HG03521 (cell line): Measurements from ENCODE around the gene RYR2.

Experiments
- ATAC-seq: cut with Tn5 transposase; IDR thresholded peaks from one replicate; pipeline ENCODE4 v1.9.1; 2021; ENCODE audit warnings: mild to moderate bottlenecking, moderate library complexity; ENCODE audit not compliant: unreplicated experiment

The RYR2 gene

GRCh38 chr1:237041795-237042525 is at the start of gene RYR2:
RYR2 (plus strand) TSS chr1:237042184; CDS start chr1:237042522, 338 bp downstream.
- no peak for ATAC-seq

- ATAC-seq, result no peak
Measured at GRCh38 chr1:236992449-236992848, 49.5 kb upstream of the RYR2 start.

GRCh38 chr1:236994450-236994849 is 47.5 kb upstream of the RYR2 start:
- no peak for ATAC-seq

- no peak for ATAC-seq
Measured at GRCh38 chr1:236997361-236997760, 44.6 kb upstream of the RYR2 start.

GRCh38 chr1:236997882-236998281 is 44.1 kb upstream of the RYR2 start:
- no peak for ATAC-seq

- no peak for ATAC-seq
Measured at GRCh38 chr1:236998546-236998945, 43.4 kb upstream of the RYR2 start.

- no peak for ATAC-seq
Measured at GRCh38 chr1:237000191-237000590, 41.8 kb upstream of the RYR2 start.

GRCh38 chr1:237003516-237003915 is 38.5 kb upstream of the RYR2 start:
- ATAC-seq, result no peak

GRCh38 chr1:237004116-237004515 is 37.9 kb upstream of the RYR2 start, which contains the start of gene MT1HL1:
MT1HL1 (minus strand) TSS chr1:237004441; CDS start chr1:237004372, 69 bp downstream.
- ATAC-seq, result no peak

- ATAC-seq, result no peak
Measured at GRCh38 chr1:237005674-237006073, 36.3 kb upstream of the RYR2 start.

- no peak for ATAC-seq
Measured at GRCh38 chr1:237007147-237007881, 34.7 kb upstream of the RYR2 start.

GRCh38 chr1:237009611-237010010 is 32.4 kb upstream of the RYR2 start:
- ATAC-seq, result no peak

- no peak for ATAC-seq
Measured at GRCh38 chr1:237011432-237011831, 30.6 kb upstream of the RYR2 start.

- no peak for ATAC-seq
Measured at GRCh38 chr1:237012361-237012760, 29.6 kb upstream of the RYR2 start.

GRCh38 chr1:237012788-237013383 is 29.1 kb upstream of the RYR2 start:
- ATAC-seq, result no peak

GRCh38 chr1:237013608-237014007 is 28.4 kb upstream of the RYR2 start:
- ATAC-seq, result no peak

GRCh38 chr1:237016626-237017025 is 25.4 kb upstream of the RYR2 start:
- ATAC-seq, result no peak

GRCh38 chr1:237018896-237019295 is 23.1 kb upstream of the RYR2 start:
- ATAC-seq, result no peak

- ATAC-seq, result no peak
Measured at GRCh38 chr1:237025358-237026074, 16.5 kb upstream of the RYR2 start.

- no peak for ATAC-seq
Measured at GRCh38 chr1:237029240-237029639, 12.7 kb upstream of the RYR2 start.

GRCh38 chr1:237029850-237030535 is 12.0 kb upstream of the RYR2 start:
- ATAC-seq, result no peak
